LNCaP clone FGC (cell line): ENCODE results near the gene COL16A1.
A peak's percentile ranks its signal among the peaks of the same experiment; 100 is the strongest.

Experiments
- DNase-seq: peaks from one replicate; pipeline ENCODE4 v3.0.0-alpha.2; 2011; ENCODE audit warnings: low read depth
- H3K4me3 ChIP-seq: 2 replicates; pipeline ENCODE4 v1.5.1; 2011; ENCODE audit warnings: mild to moderate bottlenecking, low read depth, low read length, control low read depth
- CTCF ChIP-seq: IDR thresholded peaks from 2 replicates; pipeline ENCODE4 v1.5.1; 2012; ENCODE audit warnings: mild to moderate bottlenecking; ENCODE audit not compliant: control insufficient read depth, insufficient read depth; ENCODE audit errors: extremely low read depth

Gene COL16A1

GRCh38 chr1:31617916-31618746 lies 85.7 kb downstream of the COL16A1 start:
- no peak for DNase-seq
- peak overlapping the region; percentile 28; the same call in 1 of the 2 replicates for H3K4me3 ChIP-seq
- peak; percentile 66 for TF ChIP-seq CTCF

- peak within 1 kb of the TSS; percentile 28; the same call in 1 of the 2 replicates for H3K4me3 ChIP-seq
- DNase-seq = no peak
- no peak for TF ChIP-seq CTCF
Measured at GRCh38 chr1:31617218-31617915, 86.5 kb downstream of the COL16A1 start, which contains the start of gene HCRTR1. HCRTR1 (plus strand) TSS chr1:31617689; CDS start chr1:31619193, 1,504 bp downstream.

- H3K4me3 ChIP-seq = no peak overlapping the region
- TF ChIP-seq CTCF = no peak
- DNase-seq = no peak
Measured at GRCh38 chr1:31615939-31616338, 87.9 kb downstream of the COL16A1 start.

- no peak for DNase-seq
- no peak overlapping the region for H3K4me3 ChIP-seq
- no peak for TF ChIP-seq CTCF
Measured at GRCh38 chr1:31615414-31615813, 88.4 kb downstream of the COL16A1 start.

GRCh38 chr1:31614414-31615005 lies 89.3 kb downstream of the COL16A1 start:
- no peak for TF ChIP-seq CTCF

GRCh38 chr1:31609514-31610118 lies 94.2 kb downstream of the COL16A1 start:
- DNase-seq = no peak
- no peak for TF ChIP-seq CTCF

More at GRCh38 chr1:31614414-31615005, 89.3 kb downstream of the COL16A1 start:
- H3K4me3 ChIP-seq = no peak overlapping the region
- DNase-seq = no peak

More at GRCh38 chr1:31609514-31610118, 94.2 kb downstream of the COL16A1 start:
- H3K4me3 ChIP-seq = no peak overlapping the region
